GM23338 (cell line): ENCODE data around the gene NFIA.

Source experiments
- CREB1 ChIP-seq: fragments of 250-450 bp; sonication (Bioruptor Pico); IDR thresholded peaks from 2 replicates; pipeline ENCODE4 v1.5.0; 2020; ENCODE audit warnings: low read depth, mild to moderate bottlenecking, moderate library complexity
- CTCF ChIP-seq, 2 experiments: fragments of 200-600 bp in 1 of 2; sonication (generic) in 1 of 2; conservative IDR thresholded peaks; 2 replicates each; pipeline versions ENCODE4 v1.5.1 to v1.6.1; 2016 to 2017; ENCODE audit warnings: antibody characterized with exemption in 2 of 2, low read depth in 2 of 2, mild to moderate bottlenecking in 2 of 2, moderate library complexity in 1 of 2
- EZH2 ChIP-seq: fragments of 200-600 bp; sonication (generic); IDR thresholded peaks from one replicate; pipeline ENCODE4 v1.8.0; 2017; ENCODE audit warnings: antibody characterized with exemption, mild to moderate bottlenecking, low read depth; ENCODE audit not compliant: unreplicated experiment
- EZH2phosphoT487 ChIP-seq: fragments of 200-600 bp; sonication (generic); IDR thresholded peaks from one replicate; pipeline ENCODE4 v1.8.1; 2018; ENCODE audit warnings: antibody characterized with exemption; ENCODE audit not compliant: unreplicated experiment
- POLR2AphosphoS5 ChIP-seq: IDR thresholded peaks from 2 replicates; pipeline ENCODE4 v1.6.1; 2016; ENCODE audit warnings: antibody characterized with exemption, low read depth
- STAT1 ChIP-seq: IDR thresholded peaks from one replicate; pipeline ENCODE4 v1.6.1; 2016; ENCODE audit warnings: antibody characterized with exemption; ENCODE audit not compliant: unreplicated experiment
- ZNF331 ChIP-seq: fragments of 250-450 bp; sonication (Bioruptor Pico); IDR thresholded peaks from 2 replicates; pipeline ENCODE4 v1.5.0; 2020; ENCODE audit warnings: low read depth, mild to moderate bottlenecking, moderate library complexity
- TF ChIP-seq, protein P1 (sequence below): IDR thresholded peaks from 2 replicates; pipeline ENCODE4 v1.6.1; 2016; ENCODE audit warnings: antibody characterized with exemption

DNA sequence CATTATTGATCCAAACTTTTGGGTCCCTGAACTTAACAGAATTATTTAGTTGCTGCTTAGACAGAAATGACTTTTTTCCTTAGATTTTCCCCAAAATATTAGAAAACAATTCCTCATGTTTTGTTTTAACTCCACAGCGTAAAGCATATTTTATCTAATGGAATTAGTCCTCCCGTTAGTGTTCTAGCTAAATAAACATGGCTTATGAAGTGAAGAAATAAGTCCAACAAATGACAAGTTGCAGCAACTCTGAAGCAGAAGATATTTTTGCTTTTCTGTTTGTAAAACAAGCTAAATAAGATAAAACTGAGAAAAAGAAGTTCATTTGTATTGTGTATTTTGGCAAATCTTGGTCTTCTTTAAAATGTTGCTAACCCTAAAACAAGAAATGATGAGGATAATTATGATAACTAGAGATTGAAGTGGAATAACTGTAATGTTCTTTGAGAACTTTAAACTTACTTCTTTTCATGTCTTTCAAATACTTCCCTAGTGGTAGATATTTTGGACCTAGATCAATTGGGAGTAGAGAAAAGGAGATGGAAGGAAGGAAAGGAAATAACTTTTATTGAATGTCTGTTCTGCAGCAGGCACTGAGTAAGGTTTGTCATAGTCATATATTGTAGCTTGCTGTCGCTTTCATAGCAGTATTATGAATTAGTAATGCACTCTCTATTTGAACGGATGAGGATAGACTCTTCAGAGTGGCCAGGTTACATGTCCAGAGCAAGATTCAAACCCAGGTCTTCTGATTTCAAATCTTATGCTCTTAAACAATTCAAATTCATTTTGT is 12.5 kb downstream of the NFIA start:
- TF ChIP-seq CTCF (conservative IDR thresholded peaks at IDR 0.05; ENCODE audit: low read depth in 2 of 2) (no peak), STAT1 (no peak), POLR2AphosphoS5 (no peak), EZH2 (no peak), CREB1 (CRISPR knock-in tag) (no peak), EZH2phosphoT487 (no peak), ZNF331 (CRISPR knock-in tag) (no peak)
- TF ChIP-seq, protein P1, sequence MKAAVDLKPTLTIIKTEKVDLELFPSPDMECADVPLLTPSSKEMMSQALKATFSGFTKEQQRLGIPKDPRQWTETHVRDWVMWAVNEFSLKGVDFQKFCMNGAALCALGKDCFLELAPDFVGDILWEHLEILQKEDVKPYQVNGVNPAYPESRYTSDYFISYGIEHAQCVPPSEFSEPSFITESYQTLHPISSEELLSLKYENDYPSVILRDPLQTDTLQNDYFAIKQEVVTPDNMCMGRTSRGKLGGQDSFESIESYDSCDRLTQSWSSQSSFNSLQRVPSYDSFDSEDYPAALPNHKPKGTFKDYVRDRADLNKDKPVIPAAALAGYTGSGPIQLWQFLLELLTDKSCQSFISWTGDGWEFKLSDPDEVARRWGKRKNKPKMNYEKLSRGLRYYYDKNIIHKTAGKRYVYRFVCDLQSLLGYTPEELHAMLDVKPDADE: no peak
